Progenitor cell of endocrine pancreas (in vitro differentiated cells): ENCODE measurements around the gene FGR. TPM values are rescaled to one million over a fixed set of nuclear protein-coding genes. Genes with fewer than 3 reads are reported as not detected.

ENCODE experiments used
- DNase-seq: peaks from one replicate; pipeline ENCODE4 v3.0.0; 2021; ENCODE audit warnings: low spot score; ENCODE audit not compliant: unreplicated experiment
- H3K27ac Mint-ChIP-seq: 2 replicates; pipeline ENCODE4 v1.8.0; 2021; ENCODE audit warnings: mild to moderate bottlenecking, moderate library complexity, mixed read lengths
- H3K27me3 Mint-ChIP-seq: 2 replicates; pipeline ENCODE4 v1.8.0; 2021; ENCODE audit warnings: mixed read lengths
- H3K36me3 Mint-ChIP-seq: 2 replicates; pipeline ENCODE4 v1.8.0; 2022; ENCODE audit warnings: mixed read lengths; ENCODE audit not compliant: insufficient read depth
- H3K4me1 Mint-ChIP-seq: 2 replicates; pipeline ENCODE4 v1.8.0; 2021; ENCODE audit warnings: low read depth, mixed read lengths
- H3K4me3 Mint-ChIP-seq: 2 replicates; pipeline ENCODE4 v1.8.0; 2021; ENCODE audit warnings: low read depth, mild to moderate bottlenecking, moderate library complexity, mixed read lengths
- H3K9me3 Mint-ChIP-seq: 2 replicates; pipeline ENCODE4 v1.8.0; 2021; ENCODE audit warnings: low read depth, mixed read lengths
- total RNA-seq: library from RNA; stranded (reverse); gene quantifications from 2 replicates; pipeline ENCODE4 v1.2.1, GENCODE V29; 2021
- TF ChIP-seq, protein P1 (sequence below): fragments of 200-600 bp; sonication (generic); IDR thresholded peaks from one replicate; pipeline ENCODE4 v1.5.0; 2021; ENCODE audit warnings: antibody characterized with exemption, mild to moderate bottlenecking; ENCODE audit not compliant: unreplicated experiment

FGR gene
- total RNA-seq, 1 donor from 2014 or later, result not detected

DNA sequence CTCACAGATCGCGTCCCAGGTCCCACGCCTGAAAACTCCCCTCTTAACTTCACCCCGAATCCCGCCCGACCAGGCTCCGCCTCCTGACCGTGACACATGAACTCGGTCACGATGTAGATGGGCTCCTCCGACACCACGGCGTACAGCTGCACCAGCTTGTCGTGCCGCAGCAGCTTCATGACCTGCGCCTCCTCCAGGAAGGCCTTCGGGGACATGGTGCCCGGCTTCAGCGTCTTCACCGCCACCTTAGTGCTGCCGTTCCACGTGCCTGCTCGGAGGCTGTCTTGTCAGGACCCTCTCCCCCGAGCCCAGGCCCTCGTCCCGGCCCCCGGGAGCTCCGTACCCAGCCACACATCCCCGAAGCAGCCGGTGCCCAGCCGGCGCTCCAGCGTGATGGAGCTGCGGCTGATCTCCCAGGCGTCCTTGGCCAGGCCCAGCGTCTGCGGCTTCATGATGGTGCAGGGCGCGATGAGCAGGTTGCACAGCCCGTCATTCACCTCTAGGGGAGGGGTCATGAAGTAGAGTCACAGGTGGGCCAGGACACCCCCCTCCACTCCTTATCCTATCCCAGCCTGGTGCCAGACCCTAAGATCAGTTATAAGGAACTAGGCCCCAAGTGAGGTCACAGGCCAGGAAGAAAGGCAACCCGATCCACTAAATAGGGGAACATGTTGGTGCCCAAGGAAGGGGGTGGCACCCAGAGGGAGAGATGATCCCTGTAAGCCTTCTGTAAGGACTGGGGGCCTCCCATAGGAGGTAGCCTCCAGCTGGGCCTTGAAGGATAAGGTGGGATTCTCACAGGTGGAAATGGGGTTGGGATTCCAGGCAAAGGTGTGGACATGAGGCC is 19.4 kb downstream of the FGR start:
- H3K27me3 Mint-ChIP-seq, result peaks cover 34% of the 10 kb centered on the region
- peak overlapping the region; percentile 73 for H3K4me3 Mint-ChIP-seq
- no peak for DNase-seq
- no peaks in the 10 kb centered on the region for H3K9me3 Mint-ChIP-seq
- no peak overlapping the region for H3K27ac Mint-ChIP-seq
- TF ChIP-seq, protein P1, sequence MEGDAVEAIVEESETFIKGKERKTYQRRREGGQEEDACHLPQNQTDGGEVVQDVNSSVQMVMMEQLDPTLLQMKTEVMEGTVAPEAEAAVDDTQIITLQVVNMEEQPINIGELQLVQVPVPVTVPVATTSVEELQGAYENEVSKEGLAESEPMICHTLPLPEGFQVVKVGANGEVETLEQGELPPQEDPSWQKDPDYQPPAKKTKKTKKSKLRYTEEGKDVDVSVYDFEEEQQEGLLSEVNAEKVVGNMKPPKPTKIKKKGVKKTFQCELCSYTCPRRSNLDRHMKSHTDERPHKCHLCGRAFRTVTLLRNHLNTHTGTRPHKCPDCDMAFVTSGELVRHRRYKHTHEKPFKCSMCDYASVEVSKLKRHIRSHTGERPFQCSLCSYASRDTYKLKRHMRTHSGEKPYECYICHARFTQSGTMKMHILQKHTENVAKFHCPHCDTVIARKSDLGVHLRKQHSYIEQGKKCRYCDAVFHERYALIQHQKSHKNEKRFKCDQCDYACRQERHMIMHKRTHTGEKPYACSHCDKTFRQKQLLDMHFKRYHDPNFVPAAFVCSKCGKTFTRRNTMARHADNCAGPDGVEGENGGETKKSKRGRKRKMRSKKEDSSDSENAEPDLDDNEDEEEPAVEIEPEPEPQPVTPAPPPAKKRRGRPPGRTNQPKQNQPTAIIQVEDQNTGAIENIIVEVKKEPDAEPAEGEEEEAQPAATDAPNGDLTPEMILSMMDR, result no peak
- no peaks in the 10 kb centered on the region for H3K36me3 Mint-ChIP-seq
- peaks cover 5% of the 10 kb centered on the region for H3K4me1 Mint-ChIP-seq

DNA sequence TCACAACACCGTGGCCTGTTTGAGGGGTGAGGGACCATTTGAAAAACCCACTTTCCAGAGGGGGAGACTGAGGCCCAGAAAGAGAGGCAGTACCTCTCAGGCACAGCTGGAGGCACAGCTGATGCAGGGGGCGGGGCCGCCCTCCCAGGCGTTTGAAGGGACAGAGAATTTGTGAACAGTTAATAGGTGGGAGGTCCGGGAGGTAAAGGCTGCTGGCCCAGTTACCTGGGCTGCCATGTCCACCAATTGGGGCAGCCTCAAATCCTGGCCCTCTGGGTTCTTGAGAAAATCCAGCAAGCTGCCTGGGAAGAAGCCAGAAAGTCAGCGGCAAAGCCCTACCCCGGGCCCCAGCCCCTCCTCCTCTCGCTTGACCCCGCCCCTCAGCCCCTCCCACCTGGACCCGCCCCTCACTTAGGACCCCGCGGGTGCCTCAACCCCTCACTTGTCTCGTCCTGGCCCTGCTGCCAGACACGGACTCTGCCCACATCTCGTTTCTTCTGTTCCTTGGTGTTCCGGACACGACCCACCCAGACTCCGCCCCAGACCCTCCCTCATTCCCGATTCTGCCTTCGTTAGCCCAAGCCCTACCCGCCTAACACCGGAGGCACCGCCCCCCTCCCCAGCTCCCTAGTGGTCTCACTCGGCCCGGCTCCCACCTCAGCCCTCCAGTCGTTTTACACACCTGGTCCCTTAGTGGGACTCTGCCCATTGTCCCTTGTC is 20.2 kb downstream of the FGR start:
- Mint-ChIP-seq H3K4me3 (peak overlapping the region; percentile 73), H3K9me3 (no peaks in the 10 kb centered on the region), H3K27ac (no peak overlapping the region), H3K27me3 (peaks cover 33% of the 10 kb centered on the region), H3K4me1 (peaks cover 5% of the 10 kb centered on the region), H3K36me3 (no peaks in the 10 kb centered on the region)
- no peak for DNase-seq
- TF ChIP-seq, protein P1, result no peak

DNA sequence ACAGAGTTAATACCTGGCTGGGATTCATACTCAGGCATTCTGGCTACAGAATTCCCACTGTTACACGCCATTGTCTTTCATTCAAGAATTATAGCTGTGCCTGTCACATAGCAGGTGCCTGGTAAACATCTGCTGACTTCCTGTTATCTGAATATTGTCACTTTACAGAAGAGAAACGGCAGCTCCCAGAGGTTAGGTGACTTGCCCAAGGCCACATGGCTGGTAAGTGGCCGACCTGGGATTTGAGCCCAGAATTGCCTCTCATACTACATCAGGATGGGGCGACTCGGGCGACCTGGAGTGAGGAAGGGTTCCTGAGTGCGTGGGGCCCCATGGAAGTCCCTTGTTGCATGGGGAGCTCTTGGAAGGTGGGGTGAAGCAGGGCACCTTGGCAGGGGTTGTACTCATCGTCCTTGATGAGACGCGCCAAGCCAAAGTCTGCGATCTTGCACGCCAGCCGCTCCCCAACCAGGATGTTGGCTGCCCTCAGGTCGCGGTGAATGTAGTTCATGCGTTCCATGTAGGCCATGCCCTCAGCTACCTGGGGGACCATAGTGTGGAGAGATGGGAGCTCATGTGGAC is 20.9 kb downstream of the FGR start:
- peak overlapping the region; percentile 57 for H3K4me3 Mint-ChIP-seq
- H3K36me3 Mint-ChIP-seq, result no peaks in the 10 kb centered on the region
- H3K9me3 Mint-ChIP-seq, result no peaks in the 10 kb centered on the region
- H3K4me1 Mint-ChIP-seq, result peaks cover 5% of the 10 kb centered on the region
- no peak for DNase-seq
- H3K27ac Mint-ChIP-seq, result no peak overlapping the region
- peaks cover 29% of the 10 kb centered on the region for H3K27me3 Mint-ChIP-seq
- TF ChIP-seq, protein P1, result no peak

DNA sequence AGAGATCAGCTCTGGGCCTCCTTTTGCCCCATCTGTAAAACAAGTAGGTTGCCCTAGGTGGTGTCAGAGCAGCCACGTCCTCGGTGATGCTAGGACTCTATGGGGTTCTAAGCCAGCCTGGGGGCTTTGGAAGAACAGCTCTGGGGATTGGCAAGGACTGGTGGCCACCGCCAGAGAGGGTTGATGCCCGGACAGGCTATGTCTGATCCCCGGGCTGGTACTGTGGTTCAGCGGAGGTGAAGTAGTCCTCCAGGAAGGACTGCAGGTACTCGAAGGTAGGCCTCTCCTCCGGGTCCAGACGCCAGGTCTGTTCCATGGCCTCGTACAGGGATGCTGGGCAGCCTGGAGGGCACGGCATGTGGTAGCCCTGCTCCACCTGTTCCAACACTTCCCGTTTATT is 22.3 kb downstream of the FGR start:
- peaks cover 23% of the 10 kb centered on the region for H3K27me3 Mint-ChIP-seq
- H3K27ac Mint-ChIP-seq, result no peak overlapping the region
- no peak overlapping the region for H3K4me3 Mint-ChIP-seq
- no peaks in the 10 kb centered on the region for H3K36me3 Mint-ChIP-seq
- TF ChIP-seq, protein P1, result no peak
- H3K9me3 Mint-ChIP-seq, result no peaks in the 10 kb centered on the region
- peaks cover 6% of the 10 kb centered on the region for H3K4me1 Mint-ChIP-seq
- DNase-seq, result no peak

DNA sequence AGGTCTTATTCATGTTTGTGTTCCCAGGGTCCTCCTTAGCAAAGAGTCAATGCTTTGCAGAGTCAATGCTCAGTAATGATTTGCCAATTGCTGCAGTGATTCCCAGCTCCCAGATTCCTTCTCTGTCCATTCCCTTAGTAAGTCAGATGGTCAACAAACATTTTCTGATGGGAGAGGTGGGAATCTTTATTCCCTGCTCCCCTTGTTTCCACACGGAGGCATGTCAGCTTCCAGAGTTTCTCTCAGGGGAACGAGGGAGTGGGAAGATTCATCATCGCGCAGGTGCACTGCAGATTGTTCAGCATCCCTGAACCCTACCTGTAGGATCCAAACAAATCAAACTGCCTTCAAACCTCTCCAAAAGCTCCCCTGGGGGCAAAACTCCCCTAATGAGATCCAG is 23.5 kb downstream of the FGR start:
- no peaks in the 10 kb centered on the region for H3K36me3 Mint-ChIP-seq
- DNase-seq, result no peak
- H3K27me3 Mint-ChIP-seq, result peaks cover 17% of the 10 kb centered on the region
- no peaks in the 10 kb centered on the region for H3K9me3 Mint-ChIP-seq
- TF ChIP-seq, protein P1, result no peak
- H3K4me3 Mint-ChIP-seq, result no peak overlapping the region
- no peak overlapping the region for H3K27ac Mint-ChIP-seq
- peaks cover 15% of the 10 kb centered on the region for H3K4me1 Mint-ChIP-seq
